Measurements from ENCODE around the gene PHF23. TPM values are rescaled to one million over a fixed set of nuclear protein-coding genes. Genes with fewer than 3 reads are reported as not detected.

Gene PHF23
- total RNA-seq, 2 experiments from 2014 or later = 24.0 to 28.7 TPM

DNA sequence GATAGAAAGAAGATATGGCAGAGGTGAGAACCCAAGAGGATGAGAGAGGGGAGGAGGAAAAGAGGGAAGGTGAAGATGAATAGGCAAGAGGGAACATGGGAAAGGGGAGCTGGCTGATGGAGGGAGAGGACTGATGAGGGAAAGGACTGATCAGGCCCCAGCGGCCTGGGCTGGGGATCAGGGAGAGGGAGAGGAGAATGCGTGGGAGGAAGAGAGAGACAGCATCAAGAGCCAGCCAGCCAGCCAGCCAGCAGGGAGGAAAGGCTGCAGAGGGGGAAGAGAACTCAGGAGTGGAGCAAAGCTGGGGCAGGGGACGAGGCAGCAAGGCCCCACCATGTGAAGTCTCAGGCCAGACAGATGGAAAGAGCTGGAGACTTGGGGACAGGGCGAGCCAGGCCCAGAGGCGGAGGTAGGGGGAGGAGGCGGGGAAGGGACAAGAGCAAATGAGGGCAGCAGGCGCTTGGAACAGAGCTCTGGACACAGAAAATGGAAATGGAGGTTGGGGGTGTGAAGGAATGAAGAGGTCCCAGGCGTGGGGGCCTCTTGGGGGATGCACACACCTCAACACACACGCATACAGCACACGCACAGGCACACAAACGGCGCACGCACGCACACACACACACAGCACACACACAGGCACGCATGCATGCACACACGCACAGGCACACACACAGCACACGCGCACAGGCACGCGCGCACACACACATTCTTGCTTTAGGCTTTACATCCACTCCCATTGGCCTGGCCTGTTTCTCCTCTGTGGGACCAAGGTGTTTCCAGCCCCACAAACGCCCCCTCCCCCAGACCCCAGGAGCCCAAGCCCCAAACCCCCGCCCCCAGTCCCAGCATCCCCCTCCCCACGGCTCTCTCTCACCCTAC, 31.9 kb downstream of the PHF23 start:
- CTCF ChIA-PET = no interaction called here

DNA sequence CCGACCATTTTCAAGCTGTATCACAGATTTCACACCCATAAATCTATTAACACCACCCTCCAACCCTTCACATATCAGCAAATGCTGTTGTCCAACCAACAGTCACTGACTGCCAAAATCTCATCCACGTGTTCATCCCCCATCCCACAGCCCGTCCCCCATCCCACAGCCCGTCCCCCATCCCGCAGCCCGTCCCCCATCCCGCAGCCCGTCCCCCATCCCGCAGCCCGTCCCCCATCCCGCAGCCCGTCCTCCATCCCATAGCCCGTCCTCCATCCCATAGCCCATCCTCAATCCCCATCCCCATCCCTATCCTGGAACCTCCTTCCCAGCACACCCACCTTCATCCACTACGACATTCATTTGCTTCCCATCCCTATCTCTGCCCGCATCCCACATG, 33.7 kb downstream of the PHF23 start:
- Mint-ChIP-seq H3K4me1 (ENCODE audit: low read depth) (peaks cover 21% of the 10 kb centered on the region), H3K36me3 (no peaks in the 10 kb centered on the region), H3K27me3 (no peaks in the 10 kb centered on the region), H3K27ac (peak overlapping the region; percentile 30), H3K4me3 (peak overlapping the region; percentile 36), H3K9me3 (no peaks in the 10 kb centered on the region)
- intact Hi-C loops (cut with micrococcal nuclease) = loop anchor here (1.0 kb wide), 1 partner anchor 9 kb away; no protein-coding TSS in a partner anchor
- CTCF ChIA-PET = interaction anchor here (1.3 kb wide), 1 partner anchor 91 kb away, joined by 5 read pairs; no protein-coding TSS in a partner anchor
- POLR2A ChIA-PET = interaction anchor here (2.2 kb wide), 1 partner anchor 9 kb away, joined by 7 read pairs; no protein-coding TSS in a partner anchor
- DNase-seq = no peak

More for the DNA sequence above, 31.9 kb downstream of the PHF23 start:
- no peak overlapping the region for H3K4me3 Mint-ChIP-seq
- peaks cover 6% of the 10 kb centered on the region for H3K27me3 Mint-ChIP-seq
- H3K36me3 Mint-ChIP-seq = no peaks in the 10 kb centered on the region
- H3K27ac Mint-ChIP-seq = no peak overlapping the region
- POLR2A ChIA-PET = no interaction called here
- intact Hi-C loops (cut with micrococcal nuclease) = no loop called here
- no peaks in the 10 kb centered on the region for H3K9me3 Mint-ChIP-seq
- H3K4me1 Mint-ChIP-seq (ENCODE audit: low read depth) = peaks cover 21% of the 10 kb centered on the region
- no peak for DNase-seq

DNA sequence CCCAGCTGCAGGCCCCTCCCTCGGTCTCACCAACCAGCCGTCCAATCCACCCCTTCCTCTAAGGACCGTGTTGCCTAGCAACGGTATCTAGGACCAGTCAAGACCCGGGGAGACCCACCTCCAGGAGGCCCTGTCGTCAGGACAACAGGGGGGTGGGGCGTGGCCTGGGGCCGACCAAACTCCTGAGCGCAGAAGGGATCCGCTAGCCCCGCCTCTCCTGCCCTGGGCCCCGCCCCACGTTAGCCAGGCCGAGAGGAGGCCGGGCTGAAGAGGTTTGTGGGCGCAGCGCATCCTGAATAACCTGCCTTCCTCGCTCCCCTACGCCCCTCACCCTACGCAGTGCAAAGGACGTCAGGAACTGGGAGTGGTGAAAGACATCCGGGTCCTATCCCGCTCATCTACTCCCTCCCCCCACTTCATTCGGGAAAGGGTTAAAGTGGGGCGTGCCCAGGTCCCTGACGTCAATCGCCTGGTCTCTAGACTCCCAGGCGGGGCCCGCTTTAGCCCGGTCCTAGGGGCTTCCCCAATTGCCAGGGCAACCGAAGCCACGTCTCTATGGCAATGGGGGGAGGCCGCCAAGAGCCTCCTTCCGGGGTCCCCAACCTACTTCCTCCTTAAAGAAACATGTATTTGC, 34.3 kb downstream of the PHF23 start:
- peak overlapping the region; percentile 36 for H3K4me3 Mint-ChIP-seq
- peak; percentile 94 for DNase-seq
- no peaks in the 10 kb centered on the region for H3K27me3 Mint-ChIP-seq
- no peaks in the 10 kb centered on the region for H3K9me3 Mint-ChIP-seq
- H3K27ac Mint-ChIP-seq = peak overlapping the region; percentile 30
- ChIA-PET POLR2A (interaction anchor here (0.9 to 2.2 kb wide), 2 partner anchors 9 to 14 kb away, joined by 3 to 7 read pairs; partner anchors contain the start of gene DLG4), CTCF (interaction anchor here (1.0 to 1.3 kb wide), 2 partner anchors 72 to 91 kb away, joined by 3 to 5 read pairs; no protein-coding TSS in a partner anchor)
- intact Hi-C loops (cut with micrococcal nuclease) = loop anchor here (1.0 kb wide), 1 partner anchor 9 kb away; no protein-coding TSS in a partner anchor
- H3K4me1 Mint-ChIP-seq (ENCODE audit: low read depth) = peaks cover 21% of the 10 kb centered on the region
- H3K36me3 Mint-ChIP-seq = no peaks in the 10 kb centered on the region

DNA sequence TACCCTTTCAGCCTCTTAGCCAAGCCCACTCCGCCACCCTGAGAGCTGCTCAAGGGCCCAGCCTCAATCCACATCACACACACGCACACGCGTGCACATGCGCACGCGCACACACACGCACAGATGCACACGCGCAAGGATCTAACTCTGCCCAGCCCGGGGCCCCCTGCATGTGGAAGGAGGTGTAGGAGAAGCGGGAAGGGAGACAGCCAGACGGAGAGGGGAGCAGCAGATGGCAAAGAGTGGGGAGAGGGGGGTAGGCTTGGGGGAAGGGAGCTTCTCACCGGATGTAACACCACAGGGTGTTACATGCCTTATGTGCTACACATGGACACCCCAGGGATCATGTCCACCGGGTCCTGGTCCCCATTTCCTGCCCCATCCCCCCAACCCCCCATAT, 34.9 kb downstream of the PHF23 start:
- Mint-ChIP-seq H3K36me3 (no peaks in the 10 kb centered on the region), H3K9me3 (no peaks in the 10 kb centered on the region), H3K27ac (peak overlapping the region; percentile 30), H3K27me3 (no peaks in the 10 kb centered on the region), H3K4me3 (peak overlapping the region; percentile 36), H3K4me1 (ENCODE audit: low read depth) (peaks cover 21% of the 10 kb centered on the region)
- ChIA-PET POLR2A (interaction anchor here (0.9 to 2.2 kb wide), 2 partner anchors 10 to 15 kb away, joined by 3 to 7 read pairs; partner anchors contain the start of gene DLG4), CTCF (interaction anchor here (1.0 to 1.3 kb wide), 2 partner anchors 71 to 92 kb away, joined by 3 to 5 read pairs; no protein-coding TSS in a partner anchor)
- DNase-seq = no peak
- intact Hi-C loops (cut with micrococcal nuclease) = no loop called here

DNA sequence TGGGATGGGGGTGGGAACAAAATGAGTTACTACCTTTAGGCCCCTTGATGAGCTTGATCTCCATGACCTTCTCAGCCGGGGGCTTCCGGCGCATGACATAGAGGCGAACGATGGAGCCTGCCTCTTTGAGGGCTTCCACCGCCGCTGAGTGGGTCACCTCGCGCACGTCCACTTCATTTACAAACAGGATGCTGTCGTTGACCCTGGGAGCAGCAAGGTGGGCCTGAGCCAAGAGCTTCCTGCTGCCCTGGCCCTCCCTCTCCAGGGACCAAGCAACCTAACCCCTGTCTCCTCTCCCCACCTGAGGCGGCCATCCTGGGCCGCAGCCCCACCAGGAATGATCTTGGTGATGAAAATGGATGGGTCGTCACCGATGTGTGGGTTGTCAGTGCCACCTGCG, 35.9 kb downstream of the PHF23 start:
- Mint-ChIP-seq H3K9me3 (no peaks in the 10 kb centered on the region), H3K36me3 (no peaks in the 10 kb centered on the region), H3K27ac (no peak overlapping the region), H3K4me1 (ENCODE audit: low read depth) (peaks cover 21% of the 10 kb centered on the region), H3K27me3 (no peaks in the 10 kb centered on the region), H3K4me3 (no peak overlapping the region)
- no peak for DNase-seq
- ChIA-PET CTCF (interaction anchor here (1.1 kb wide), 1 partner anchor 93 kb away, joined by 3 read pairs; no protein-coding TSS in a partner anchor), POLR2A (no interaction called here)
- intact Hi-C loops (cut with micrococcal nuclease) = no loop called here

DNA sequence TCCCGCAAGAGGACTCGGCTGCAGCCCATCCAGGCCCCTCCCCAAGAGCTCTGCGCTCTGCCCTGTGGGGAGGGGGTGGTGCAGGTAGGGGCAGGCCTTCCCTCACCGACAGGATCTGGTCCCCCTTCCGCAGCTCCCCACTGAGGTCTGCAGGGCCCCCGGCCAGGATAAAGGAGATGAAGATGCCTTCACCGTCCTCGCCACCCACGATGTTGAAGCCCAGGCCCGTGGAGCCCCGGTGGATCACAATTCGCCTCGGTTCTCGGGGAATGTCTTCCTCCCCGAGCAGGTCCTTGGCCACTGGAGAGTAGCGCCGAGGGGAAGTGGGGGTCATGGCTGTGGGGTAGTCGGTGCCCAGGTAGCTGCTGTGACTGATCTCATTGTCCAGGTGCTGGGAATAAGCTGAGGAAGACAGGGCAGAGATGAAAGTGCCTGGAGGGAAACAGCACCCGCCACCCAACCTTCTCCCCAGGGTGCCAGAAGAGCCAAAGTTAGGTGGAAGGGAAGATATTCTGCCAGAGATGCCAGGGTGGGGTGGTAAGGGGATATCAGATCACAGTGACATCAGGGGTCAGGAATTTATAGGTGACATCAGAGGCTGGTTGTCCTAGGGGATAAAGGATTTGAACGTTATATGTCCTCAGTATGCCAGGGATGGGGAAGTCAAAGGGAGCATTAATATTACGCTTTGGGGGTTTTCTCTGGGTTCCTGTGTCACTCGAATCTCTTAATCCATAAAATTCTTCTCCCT, 42.4 kb downstream of the PHF23 start:
- no peak overlapping the region for H3K4me3 Mint-ChIP-seq
- intact Hi-C loops (cut with micrococcal nuclease) = no loop called here
- H3K4me1 Mint-ChIP-seq (ENCODE audit: low read depth) = no peaks in the 10 kb centered on the region
- no peaks in the 10 kb centered on the region for H3K27me3 Mint-ChIP-seq
- POLR2A ChIA-PET = no interaction called here
- H3K36me3 Mint-ChIP-seq = no peaks in the 10 kb centered on the region
- no peak overlapping the region for H3K27ac Mint-ChIP-seq
- no peak for DNase-seq
- CTCF ChIA-PET = no interaction called here
- no peaks in the 10 kb centered on the region for H3K9me3 Mint-ChIP-seq

DNA sequence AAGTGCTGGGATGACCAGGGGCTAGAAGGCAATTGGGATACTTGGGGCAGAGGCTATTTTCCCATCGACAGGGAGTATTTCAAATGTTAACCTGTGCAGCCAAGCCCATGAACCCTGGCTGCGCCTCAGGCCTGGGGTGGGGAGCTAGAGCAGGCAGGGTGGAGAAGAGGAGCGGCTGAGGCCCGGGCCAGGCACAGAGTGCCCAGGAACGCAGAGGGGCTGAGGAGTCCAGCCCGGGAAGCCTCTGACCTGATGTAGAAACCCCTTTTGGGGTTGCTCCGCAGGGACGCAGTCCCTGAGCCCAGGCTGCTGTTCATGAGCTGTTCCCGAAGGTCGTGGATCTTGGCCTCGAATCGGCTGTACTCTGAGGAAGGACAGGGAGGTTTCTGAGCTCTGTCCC, 43.3 kb downstream of the PHF23 start:
- H3K27me3 Mint-ChIP-seq = no peaks in the 10 kb centered on the region
- H3K36me3 Mint-ChIP-seq = no peaks in the 10 kb centered on the region
- intact Hi-C loops (cut with micrococcal nuclease) = no loop called here
- no peak overlapping the region for H3K27ac Mint-ChIP-seq
- no peaks in the 10 kb centered on the region for H3K4me1 Mint-ChIP-seq (ENCODE audit: low read depth)
- ChIA-PET CTCF (no interaction called here), POLR2A (no interaction called here)
- H3K9me3 Mint-ChIP-seq = no peaks in the 10 kb centered on the region
- no peak for DNase-seq
- H3K4me3 Mint-ChIP-seq = no peak overlapping the region

DNA sequence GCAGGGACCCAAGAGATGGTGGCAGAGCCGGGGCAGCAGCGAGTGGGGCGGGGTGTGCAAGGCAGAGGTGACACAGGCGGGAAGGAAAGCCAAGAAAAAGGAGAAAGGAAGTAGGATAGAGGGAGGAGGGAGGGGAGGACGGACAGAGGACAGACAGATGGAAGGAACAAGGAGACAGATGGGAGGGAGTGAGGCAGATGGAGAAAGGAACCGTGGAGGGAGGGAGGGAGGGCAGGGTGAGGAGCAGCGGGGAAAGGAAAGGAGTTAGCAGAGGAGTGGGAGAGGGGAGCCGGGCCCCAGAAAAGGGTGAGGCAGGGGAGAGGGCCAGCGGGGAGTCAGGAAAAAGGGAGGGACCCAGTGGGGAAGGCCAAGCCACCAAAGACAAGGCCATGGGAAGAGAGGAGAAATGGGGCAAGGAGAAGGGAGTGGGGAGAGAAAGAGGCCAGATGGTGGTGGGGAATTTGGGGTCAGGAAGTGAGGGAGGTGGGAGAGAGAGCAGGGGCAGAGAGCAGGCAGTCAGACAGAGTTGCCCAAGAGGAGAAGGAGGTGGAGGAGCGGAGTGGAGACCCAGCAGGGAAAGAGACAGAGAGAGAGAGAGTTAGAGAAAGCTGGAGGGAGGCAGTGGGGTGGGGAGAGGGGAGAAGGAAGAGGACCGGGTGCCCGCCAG, 46.9 kb downstream of the PHF23 start:
- CTCF ChIA-PET = no interaction called here
- no peaks in the 10 kb centered on the region for H3K36me3 Mint-ChIP-seq
- intact Hi-C loops (cut with micrococcal nuclease) = no loop called here
- no peaks in the 10 kb centered on the region for H3K4me1 Mint-ChIP-seq (ENCODE audit: low read depth)
- no peak overlapping the region for H3K4me3 Mint-ChIP-seq
- DNase-seq = no peak
- no peaks in the 10 kb centered on the region for H3K9me3 Mint-ChIP-seq
- POLR2A ChIA-PET = no interaction called here
- H3K27ac Mint-ChIP-seq = no peak overlapping the region
- no peaks in the 10 kb centered on the region for H3K27me3 Mint-ChIP-seq

DNA sequence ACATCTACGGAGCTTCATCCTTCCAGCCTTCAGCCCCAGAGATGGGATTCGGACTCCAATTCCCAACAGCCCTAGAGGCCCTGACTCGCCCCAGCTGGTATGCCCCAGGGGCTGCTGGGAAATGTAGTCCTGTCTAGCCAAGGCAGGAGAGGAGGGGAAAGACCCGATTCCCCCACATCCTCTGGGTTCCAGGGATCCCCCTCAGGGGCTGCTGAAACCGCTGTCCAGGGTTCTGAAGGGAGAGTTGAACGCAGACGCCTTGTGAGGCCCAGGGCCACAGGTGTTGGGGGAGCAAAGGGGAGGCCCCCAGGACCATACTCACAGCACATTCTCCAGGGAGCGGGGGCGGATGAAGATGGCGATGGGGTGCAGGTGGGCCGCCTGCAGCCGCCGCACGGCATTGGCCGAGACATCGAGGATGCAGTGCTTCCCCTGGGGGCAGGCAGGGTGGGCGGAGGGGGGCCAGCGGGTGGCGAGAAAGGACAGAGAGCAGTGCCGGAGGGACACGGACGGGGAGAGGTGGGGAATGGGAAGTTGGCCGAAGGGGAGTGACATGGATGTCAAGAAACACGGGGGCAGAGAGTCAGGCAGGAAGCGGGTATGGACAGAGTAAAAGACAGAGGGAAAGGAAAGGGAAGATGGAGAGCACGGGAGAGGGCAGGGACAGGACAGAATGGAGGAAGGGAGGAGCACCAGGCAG, 47.5 kb downstream of the PHF23 start:
- Mint-ChIP-seq H3K36me3 (no peaks in the 10 kb centered on the region), H3K4me1 (ENCODE audit: low read depth) (no peaks in the 10 kb centered on the region), H3K4me3 (no peak overlapping the region), H3K27ac (no peak overlapping the region), H3K27me3 (no peaks in the 10 kb centered on the region), H3K9me3 (no peaks in the 10 kb centered on the region)
- intact Hi-C loops (cut with micrococcal nuclease) = no loop called here
- DNase-seq = peak; percentile 36
- ChIA-PET CTCF (interaction anchor here (1.2 kb wide), 1 partner anchor 15 kb away, joined by 6 read pairs; no protein-coding TSS in a partner anchor), POLR2A (no interaction called here)

DNA sequence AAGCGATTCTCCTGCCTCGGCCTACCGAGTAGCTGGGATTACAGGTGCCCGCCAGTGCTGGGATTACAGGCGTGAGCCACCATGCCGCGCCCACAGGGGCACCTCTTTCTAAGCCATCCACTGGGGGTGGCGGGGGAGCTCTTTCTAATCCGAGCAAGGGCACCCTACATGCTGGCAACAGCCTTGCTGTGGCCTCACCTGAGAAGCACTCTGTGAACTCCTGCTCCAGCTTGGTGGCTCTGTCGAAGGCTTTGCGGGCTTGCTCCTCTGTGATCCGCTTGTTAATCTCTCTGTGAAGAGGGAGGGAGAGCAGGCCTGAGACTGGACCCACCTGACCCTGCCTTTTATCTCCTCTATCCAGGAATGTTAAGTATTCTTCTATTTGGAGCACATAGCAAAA, 48.2 kb downstream of the PHF23 start:
- no peaks in the 10 kb centered on the region for H3K27me3 Mint-ChIP-seq
- H3K9me3 Mint-ChIP-seq = no peaks in the 10 kb centered on the region
- H3K36me3 Mint-ChIP-seq = no peaks in the 10 kb centered on the region
- ChIA-PET CTCF (interaction anchor here (1.2 kb wide), 1 partner anchor 14 kb away, joined by 6 read pairs; no protein-coding TSS in a partner anchor), POLR2A (no interaction called here)
- no peak overlapping the region for H3K4me3 Mint-ChIP-seq
- no peaks in the 10 kb centered on the region for H3K4me1 Mint-ChIP-seq (ENCODE audit: low read depth)
- intact Hi-C loops (cut with micrococcal nuclease) = no loop called here
- DNase-seq = no peak
- no peak overlapping the region for H3K27ac Mint-ChIP-seq

DNA sequence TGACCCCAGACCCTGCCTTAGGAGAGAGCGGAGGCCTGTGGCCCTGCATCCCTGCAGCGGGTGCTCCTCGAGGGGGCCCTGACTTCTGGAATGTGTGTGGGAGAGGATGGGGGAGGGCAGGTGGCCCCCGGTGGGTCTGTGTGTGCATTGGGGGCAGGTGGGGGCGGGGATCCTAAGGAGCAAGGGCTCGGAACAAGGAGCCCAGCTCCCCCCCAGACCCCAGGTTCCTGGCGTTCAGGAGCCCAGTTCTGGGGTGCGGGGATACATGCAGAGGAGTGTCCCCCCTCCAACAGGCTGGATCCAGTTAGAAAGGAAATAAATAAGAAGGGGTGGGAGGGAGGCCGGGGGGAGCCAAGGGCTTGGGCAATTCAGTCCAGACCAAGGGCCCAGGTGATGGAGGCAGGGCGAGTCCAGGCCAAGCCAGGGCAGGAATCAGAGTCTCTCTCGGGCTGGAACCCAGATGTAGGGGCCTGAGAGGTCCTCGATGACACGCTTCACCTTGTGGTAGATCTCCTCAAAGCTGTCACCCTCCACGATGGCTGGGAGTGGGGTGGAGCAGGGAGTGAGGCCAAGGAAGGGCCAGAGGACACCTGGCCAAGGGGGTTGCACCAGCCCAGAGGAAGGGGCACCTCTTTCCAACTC, 48.9 kb downstream of the PHF23 start:
- ChIA-PET POLR2A (no interaction called here), CTCF (no interaction called here)
- no peaks in the 10 kb centered on the region for H3K4me1 Mint-ChIP-seq (ENCODE audit: low read depth)
- no peak overlapping the region for H3K27ac Mint-ChIP-seq
- H3K27me3 Mint-ChIP-seq = no peaks in the 10 kb centered on the region
- intact Hi-C loops (cut with micrococcal nuclease) = no loop called here
- H3K36me3 Mint-ChIP-seq = no peaks in the 10 kb centered on the region
- no peak for DNase-seq
- no peaks in the 10 kb centered on the region for H3K9me3 Mint-ChIP-seq
- H3K4me3 Mint-ChIP-seq = no peak overlapping the region

All from activated CD4-positive, alpha-beta memory T cell treated with anti-CD3 and anti-CD28 coated beads for 36 hours (primary cell).